HG03045 (cell line): ENCODE measurements around the gene TTYH3.

Experiments
- ATAC-seq: cut with Tn5 transposase; IDR thresholded peaks from one replicate; pipeline ENCODE4 v1.9.1; 2021; ENCODE audit warnings: mild to moderate bottlenecking, moderate library complexity; ENCODE audit not compliant: unreplicated experiment

Gene TTYH3

DNA sequence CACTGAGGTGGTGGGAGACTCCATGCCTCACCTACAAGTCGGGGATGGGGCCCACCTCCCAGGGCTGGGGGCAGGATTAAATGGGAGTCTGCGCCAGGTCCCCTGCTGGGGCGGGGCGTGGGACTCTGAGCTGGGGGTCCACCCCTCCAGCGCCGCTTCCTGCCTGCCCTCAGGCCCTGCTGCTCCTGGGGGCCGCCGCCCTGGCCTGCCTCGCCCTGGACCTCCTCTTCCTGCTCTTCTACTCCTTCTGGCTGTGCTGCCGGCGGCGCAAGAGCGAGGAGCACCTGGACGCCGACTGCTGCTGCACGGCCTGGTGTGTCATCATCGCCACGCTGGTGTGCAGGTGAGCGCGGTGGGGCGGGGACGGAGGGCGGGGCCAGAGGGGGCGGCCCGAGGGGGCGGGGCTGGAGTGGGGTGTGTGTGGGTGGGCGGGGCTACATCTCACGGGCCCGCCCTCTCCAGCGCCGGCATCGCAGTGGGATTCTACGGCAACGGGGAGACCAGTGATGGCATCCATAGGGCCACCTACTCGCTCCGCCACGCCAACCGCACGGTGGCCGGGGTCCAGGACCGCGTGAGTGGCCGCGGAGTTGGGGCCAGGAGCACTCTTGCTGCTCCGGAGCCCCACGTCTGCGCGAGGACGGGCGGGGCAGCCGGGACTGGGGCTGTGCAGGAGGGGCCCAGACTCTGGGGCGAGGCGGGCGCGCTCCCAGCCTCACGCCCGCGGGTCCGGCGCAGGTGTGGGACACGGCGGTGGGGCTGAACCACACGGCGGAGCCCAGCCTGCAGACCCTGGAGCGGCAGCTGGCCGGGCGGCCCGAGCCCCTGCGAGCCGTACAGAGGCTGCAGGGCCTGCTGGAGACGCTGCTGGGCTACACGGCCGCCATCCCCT, 15.1 kb downstream of the TTYH3 start:
- no peak for ATAC-seq

DNA sequence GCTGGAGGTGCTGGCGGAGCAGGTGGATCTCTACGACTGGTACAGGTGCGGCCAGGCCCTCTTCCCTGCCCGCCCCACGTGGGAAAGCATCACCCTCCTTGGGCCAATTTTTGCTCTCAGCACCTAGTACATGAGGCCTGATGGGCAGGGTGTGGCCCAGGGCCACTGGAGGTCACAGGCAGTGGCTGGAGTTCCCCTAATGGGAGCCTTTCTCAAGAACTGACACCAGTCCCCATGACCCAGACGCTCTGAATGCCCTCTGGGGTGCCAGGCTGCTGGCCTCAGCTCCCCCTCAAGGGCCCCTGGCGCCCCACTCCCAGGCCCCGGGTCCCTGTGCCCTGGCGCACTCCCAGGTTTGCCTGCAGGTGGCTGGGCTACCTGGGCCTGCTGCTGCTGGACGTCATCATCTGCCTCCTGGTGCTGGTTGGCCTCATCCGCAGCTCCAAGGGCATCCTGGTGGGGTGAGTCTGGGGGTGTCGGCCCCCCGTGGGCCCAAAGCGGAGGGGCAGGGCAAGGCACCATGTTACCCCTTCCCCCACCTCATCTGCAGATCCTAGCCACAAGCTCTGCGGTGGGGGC, 15.9 kb downstream of the TTYH3 start:
- ATAC-seq, result no peak

DNA sequence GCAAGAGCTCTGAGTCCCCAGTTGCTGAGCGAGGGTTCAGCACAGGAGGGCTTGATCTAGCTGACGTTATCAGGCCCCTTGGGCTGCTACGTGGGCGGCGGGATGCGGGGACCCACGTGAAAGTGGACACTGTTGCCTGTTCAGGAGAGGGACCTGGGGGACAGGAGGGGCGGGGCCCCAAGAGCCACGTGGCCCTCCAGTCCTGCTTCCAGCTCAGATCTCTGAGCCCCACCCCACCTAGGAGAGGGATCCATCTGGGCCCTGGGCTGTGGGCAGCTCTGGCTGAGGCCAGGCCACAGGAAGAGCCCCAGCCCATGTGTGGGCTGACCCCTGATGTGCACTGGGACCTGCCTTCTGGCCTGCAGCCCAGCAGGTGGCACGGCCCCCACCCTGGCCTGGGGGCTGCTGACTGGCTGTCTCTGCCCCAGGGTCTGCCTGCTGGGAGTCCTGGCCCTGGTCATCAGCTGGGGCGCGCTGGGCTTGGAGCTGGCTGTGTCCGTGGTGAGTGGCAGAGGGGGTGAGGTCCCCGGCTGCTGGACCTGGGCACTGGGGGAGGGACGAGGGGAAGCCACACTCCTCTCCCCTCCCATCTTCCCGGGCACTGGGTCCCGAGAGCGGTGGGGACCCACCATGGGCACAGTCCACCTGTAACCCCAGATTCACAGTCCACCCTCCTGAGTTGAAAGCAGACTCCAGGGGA, 17.5 kb downstream of the TTYH3 start:
- ATAC-seq, result no peak

DNA sequence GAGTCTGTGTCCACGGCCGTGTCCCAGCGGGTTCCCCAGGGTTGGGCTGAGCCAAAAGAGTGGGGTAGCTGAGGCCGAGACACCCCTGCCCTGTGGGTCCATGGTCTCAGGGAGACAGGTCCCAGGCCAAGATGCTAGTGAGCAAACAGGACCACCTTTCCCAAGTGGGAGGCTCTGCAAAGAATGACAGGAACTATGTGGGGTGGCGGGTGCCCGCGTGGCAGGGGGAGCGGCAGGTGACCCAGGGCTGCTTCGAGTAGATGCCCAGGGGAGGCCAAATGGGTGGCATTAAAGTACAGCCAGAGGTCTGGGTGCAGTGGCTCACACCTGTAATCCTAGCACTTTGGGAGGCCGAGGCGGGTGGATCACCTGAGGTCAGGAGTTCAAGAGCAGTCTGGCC, 18.2 kb downstream of the TTYH3 start:
- no peak for ATAC-seq

DNA sequence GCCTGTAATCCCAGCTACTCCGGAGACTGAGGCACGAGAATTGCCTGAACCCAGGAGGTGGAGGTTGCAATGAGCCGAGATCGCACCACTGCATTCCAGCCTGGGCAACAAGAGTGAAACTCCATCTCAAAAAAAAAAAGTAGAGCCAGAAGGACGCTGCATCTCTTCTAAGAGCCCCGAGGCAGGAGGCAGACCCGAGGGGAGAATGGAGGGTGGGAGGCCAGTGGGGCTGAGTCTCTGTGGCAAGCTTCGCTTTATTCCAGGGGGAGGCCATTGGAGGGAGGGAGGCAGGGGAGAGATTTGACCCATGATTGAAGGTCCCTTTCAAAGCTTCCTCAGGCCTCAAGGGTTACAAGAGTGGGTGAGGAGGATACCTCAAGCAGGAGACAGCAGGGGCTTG, 18.7 kb downstream of the TTYH3 start:
- no peak for ATAC-seq

DNA sequence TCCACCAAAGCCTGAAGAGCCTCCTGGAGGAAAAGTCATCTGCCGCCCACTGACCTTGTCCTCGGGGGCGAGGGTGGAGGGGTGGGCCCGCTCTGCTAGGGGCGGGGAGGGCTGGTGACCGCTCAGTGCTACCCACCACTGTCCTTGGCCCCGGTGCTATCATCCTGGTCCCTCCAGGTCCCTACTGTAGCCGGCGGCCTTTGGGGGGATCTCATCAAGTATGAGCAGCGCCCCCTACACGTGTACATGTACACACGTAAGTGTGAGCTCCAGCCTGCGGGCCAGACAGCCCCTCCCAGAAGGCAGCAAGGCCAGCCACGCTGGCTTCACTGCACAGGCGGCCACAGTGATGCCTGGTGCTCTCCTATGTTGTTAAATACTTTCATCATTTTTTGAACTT, 19.6 kb downstream of the TTYH3 start:
- ATAC-seq, result no peak

DNA sequence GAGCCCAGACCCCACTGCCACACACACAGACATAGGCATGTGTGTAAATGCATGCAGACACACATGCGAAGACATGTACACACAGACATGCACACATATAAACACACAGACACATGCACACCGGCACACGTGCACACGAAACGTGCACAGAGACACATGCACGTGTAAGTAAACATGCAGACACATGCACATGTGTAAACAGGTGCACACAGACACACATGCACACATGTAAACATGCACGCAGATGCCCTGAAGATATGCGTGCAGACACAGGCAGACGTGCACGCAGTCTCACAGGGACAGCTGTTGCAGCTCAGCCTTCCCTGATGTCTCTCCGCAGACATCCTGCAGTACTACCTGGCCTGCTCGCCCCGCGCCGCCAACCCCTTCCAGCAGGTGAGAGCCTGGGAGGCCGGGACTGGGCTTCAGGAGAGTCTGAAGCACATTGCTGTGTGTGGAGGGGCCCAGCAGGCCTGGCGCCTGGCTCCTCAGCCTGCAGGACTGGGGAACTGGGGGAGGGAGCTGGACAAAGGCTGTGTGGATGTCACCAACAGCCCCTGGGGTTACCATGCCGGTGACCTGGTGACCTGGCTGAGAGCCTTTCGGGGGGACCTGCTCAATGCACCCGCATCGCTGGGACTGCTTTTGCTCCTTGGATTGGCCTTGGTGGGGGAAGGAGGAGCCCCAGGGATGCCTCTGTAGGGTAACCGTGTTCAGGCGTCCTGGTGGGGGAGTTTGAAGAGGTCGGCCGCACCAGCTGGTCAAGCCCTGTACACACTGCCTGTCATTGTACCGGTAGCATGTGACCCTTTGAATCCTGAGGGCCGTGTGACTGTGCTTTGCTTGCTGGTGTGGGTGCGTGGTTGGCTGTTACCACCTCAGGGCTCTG, 20.3 kb downstream of the TTYH3 start:
- ATAC-seq, result no peak

DNA sequence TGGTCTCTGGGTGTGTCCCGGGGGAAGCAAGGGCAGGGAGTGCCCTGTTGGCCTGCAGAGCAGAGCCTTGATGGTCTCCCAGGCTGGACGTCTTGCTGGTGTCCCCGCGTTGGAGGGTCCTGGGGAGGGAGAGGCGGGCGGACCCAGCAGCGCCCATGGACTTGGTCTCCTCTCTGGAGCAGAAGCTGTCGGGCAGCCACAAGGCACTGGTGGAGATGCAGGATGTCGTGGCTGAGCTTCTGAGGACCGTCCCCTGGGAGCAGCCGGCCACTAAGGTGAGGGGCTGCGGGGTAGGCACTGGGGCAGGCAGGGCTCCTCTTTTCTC, 20.9 kb downstream of the TTYH3 start:
- ATAC-seq, result no peak

DNA sequence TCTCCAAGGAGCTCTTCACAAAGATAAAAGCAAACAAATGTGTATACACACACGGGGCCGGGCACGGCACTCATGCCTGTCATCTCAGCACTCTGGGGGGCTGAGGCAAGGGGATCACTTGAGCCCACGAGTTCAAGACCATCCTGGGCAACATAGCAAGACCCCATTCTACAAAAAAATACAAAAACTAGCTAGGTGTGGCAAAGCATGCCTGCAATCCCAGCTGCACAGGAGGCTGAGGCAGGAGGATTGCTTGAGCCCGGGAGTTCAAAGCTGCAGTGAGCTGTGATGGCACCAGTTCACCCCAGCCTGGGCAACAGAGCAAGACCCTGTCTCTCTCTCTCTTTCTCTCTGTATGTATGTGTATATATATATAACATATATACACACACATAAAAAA, 22.3 kb downstream of the TTYH3 start:
- ATAC-seq, result no peak

DNA sequence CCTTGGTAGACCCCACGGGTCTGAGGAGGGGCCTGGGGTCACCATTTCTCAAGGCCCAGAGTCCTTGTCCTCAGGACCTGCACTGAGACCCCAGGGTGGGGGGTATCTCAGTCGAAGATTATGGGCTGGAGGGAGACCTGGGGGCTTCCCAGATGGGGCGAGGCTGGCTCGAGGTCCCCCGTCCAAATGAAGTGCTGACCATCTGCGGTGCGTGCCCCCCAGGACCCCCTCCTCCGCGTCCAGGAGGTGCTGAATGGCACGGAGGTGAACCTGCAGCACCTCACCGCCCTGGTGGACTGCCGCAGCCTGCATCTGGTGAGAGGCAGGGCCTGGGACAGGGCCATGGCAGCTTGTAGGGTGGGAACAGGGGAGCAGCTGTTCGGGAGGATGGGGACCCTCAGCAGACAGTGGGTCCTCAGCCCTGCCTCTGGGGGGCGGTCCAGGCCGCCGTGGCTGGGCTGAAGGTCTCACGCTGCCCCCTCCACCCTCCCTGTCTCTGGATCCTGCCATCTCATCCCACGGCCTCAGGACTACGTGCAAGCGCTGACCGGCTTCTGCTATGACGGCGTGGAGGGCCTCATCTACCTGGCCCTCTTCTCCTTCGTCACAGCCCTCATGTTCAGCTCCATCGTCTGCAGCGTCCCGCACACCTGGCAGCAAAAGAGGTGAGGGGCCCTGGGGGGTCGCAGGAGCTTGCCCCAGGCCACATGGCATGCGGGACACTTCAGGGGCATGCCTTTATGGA, 24.3 kb downstream of the TTYH3 start:
- no peak for ATAC-seq

DNA sequence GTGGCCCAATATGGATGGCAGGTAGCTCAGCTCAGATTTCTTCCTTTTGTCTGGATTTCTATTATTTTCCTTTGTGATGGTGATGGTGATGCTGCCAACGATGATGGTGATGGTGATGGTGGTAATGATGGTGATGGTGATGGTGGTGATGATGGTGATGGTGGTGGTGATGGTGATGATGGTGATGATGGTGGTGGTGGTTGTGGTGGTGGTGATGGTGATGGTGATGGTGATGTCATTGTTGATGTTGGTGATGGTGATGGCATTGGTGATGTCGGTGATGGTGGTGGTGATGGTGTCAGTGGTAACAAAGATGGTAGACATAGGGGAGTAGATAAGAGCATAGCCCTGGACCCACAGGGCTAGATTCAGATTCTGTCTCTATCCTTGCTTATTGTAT, 25.4 kb downstream of the TTYH3 start:
- ATAC-seq, result no peak

DNA sequence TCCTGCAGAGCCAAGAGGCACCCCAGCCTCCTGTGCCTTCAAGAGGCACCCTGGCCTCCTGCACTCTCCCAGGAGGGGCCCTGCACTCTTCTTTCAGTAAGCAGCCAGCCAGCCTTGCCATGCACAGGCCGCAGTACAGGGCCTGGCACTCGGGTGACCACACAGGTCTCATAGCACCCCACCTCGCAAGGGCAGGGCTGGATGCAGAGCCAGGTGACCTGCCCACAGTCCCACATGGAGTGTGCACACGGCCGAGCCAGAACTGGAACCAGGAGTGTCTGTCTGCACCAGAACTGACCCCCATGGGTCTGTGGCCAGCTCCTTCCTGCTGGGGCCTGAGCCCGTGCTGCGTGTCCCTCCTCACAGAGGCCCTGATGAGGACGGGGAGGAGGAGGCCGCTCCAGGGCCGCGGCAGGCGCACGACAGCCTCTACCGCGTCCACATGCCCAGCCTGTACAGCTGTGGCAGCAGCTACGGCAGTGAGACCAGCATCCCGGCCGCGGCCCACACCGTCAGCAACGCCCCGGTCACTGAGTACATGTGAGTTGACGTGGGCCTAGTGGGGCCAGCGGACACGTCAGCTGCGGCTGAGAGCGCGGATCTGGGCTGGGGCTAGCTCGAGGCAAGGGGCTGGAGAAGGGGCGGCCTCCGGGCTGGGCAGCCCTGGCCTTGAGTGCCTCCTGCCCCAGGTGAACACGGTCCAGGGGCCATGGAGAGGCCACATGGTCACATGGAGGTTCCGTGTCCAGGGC, 26.3 kb downstream of the TTYH3 start:
- ATAC-seq, result no peak

DNA sequence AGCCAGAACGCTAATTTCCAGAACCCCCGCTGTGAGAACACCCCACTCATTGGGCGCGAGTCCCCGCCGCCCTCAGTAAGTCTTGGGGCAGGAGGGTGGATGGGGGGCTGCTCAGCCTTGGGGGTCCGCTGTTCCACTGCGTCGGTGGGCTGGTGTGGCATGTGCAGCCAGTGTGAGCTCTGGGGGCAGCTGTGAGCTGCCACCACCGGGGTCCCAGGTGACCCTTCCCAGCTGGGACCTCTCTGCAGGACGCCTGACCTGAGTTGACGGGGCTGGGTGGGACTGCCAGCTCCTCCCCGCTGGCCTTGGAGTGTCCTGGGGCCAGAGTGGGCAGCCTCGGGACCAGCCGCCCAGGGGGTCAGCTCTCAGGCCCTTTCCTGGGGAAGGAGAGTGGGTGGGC, 27.2 kb downstream of the TTYH3 start:
- no peak for ATAC-seq

DNA sequence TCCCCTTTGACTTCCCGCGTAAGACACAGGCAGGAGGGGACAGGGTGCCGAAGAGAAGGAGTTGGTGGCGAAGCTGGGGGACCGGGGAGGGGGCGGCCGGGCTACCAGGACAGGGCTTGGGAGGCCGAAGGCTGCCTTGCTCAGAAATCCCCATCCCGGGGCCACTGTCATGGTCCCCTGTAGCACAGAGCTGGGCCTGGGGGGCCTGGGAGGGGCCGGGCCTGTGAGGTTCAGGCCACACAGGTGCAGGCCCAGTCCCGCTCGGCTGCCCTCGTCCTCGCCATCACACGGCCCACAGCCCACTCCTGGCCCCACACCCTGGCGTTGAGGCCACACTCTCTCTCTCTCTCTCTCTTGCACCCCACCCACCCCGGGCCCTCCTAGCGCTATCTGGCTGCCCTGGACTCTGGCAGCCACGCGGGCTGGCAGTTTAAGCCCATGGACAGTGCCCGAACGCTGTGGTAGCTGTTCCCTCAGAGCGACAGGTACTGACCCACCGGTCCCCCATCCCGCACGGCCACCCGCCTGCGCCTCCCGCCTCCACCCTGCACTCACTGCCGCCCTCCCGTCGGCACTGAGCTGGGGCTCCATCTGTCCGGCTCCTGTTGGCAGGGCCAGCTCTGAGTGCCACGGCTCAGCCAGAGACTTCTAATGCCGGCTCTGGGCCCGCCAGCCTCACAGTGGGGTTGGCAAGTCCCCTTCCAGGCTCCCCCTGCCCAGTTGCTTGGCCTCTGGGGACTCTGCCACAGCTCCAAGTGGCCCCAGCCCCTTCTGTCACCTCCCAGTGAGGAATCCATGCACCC, 28.0 kb downstream of the TTYH3 start:
- ATAC-seq, result no peak

DNA sequence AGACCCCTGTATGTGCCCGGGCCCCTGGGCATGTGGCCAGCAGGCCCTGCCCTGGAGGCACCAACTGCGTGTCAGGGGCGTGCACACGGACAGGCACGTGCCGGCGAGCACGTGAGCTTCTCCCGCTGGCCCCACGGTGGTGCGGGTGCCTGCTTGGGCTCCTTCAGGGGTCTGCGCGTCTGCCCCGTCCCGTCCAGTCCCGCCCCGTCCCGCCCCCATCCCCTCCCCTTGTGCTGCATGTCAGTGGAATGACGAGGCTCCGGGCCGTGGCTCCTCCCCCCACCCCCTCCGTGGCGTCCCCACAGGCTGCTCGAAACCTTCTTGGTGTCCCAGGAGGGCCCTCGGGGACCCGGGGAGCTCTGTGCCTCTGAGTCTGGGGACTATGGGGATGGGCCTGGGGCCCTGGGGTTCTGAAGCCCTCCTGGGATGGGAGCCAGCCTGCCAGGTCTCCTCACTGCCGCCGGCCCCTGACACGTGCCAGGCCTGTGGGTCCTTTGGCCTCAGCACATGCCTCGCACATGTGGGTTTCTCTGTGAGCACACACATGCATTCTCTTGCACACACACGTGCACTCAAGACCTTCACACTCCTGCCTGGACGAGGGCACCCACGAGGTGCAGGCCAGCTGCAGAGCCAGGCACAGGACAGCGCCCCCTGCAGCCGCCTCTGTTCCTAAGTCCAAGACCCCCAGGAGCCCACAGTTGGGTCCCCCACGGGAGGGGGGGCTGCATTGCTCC, 28.7 kb downstream of the TTYH3 start:
- ATAC-seq, result no peak

DNA sequence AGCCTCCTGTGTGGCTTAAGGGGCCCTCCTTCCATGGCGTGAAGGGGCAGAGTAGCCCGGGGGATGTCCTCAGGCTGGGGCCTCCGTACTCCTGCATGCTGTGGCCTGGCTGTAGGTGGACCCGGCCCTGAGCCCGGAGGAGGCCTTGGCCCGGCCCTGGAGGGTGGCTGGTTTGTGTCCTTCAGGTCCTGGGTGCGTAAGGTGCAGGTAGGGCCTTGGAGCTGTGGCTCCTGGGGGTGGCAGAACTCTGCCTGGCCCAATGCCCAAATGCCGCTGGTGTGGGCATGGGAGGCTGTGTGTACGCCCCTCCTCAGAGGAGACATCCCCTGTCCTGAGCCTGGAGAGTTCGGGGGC, 29.3 kb downstream of the TTYH3 start:
- ATAC-seq, result no peak

DNA sequence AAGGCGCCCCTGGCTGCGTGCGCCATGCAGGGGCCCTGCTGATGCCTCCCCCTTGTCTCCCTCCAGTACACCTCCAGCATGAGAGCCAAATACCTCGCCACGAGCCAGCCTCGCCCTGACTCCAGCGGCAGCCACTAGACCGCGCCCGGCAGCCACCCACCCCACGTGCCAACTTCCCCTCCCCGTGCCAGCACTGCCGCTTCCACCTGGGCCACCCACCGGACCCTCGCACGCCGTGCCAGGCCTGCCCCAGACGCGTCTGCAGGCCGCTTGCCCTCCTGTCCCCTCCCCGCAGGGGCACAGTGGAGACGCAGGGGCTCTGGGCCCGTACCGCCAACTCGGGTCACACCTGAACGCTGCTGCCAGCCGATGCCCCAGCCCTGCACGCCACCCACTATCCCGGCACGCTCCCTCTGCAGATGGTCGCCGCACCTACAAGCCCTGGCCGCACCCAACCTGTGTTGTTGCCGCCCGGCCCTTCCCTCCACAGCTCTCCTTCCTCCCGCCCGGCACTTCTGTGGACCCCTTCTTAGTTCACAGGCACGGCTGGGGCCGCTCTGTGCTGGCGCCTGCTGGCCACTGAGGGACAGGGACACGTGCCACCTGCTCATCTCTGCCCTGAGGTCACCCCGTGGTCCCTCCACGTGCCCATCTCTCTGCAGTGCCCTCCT, 30.0 kb downstream of the TTYH3 start:
- ATAC-seq, result no peak
